HG02610 (cell line): ENCODE measurements around the gene MME.
A peak's percentile ranks its signal among the peaks of the same experiment; 100 is the strongest.

Experiments used
- ATAC-seq: cut with Tn5 transposase; IDR thresholded peaks from one replicate; pipeline ENCODE4 v1.9.1; 2021; ENCODE audit warnings: mild to moderate bottlenecking, moderate library complexity; ENCODE audit not compliant: unreplicated experiment

The MME gene

GRCh38 chr3:155231792-155232191, 151.7 kb downstream of the MME start:
- ATAC-seq, result peak; percentile 66

- ATAC-seq, result peak; percentile 37
Observed at GRCh38 chr3:155232605-155233004, 152.5 kb downstream of the MME start.

- ATAC-seq, result no peak
Observed at GRCh38 chr3:155233213-155233612, 153.1 kb downstream of the MME start.
